RWPE2 (cell line): Measurements from ENCODE around the gene DCLRE1B.

ENCODE experiments used
- ATAC-seq: fragments of 200-7000 bp; cut with Tn5 transposase; 3 replicates; pipeline ENCODE4 v1.9.1; 2021; ENCODE audit warnings: low read depth
- DNase-seq: peaks from one replicate; pipeline ENCODE4 v3.0.0-alpha.2; 2020; ENCODE audit warnings: low spot score
- H3K27ac ChIP-seq: fragments of 450-650 bp; 2 replicates; pipeline ENCODE4 v1.5.1; 2017; ENCODE audit warnings: mild to moderate bottlenecking; ENCODE audit not compliant: poor library complexity, severe bottlenecking
- H3K27me3 ChIP-seq: fragments of 250-450 bp; sonication (Bioruptor Pico); 2 replicates; pipeline ENCODE4 v1.5.1; 2021; ENCODE audit warnings: mild to moderate bottlenecking, moderate library complexity; ENCODE audit not compliant: insufficient read depth, poor library complexity, severe bottlenecking
- H3K36me3 ChIP-seq: fragments of 250-450 bp; sonication (Bioruptor Pico); 2 replicates; pipeline ENCODE4 v1.5.1; 2020; ENCODE audit warnings: low read depth, mild to moderate bottlenecking, moderate library complexity
- H3K4me1 ChIP-seq: fragments of 250-450 bp; sonication (Bioruptor Pico); 2 replicates; pipeline ENCODE4 v1.5.1; 2021; ENCODE audit warnings: mild to moderate bottlenecking, moderate library complexity; ENCODE audit not compliant: insufficient read depth, poor library complexity, severe bottlenecking
- H3K4me3 ChIP-seq: fragments of 250-450 bp; sonication (Bioruptor Pico); 2 replicates; pipeline ENCODE4 v1.5.1; 2021; ENCODE audit warnings: mild to moderate bottlenecking, moderate library complexity; ENCODE audit not compliant: severe bottlenecking
- H3K9me3 ChIP-seq: fragments of 250-450 bp; sonication (Bioruptor Pico); 2 replicates; pipeline ENCODE4 v1.5.1; 2021; ENCODE audit warnings: mild to moderate bottlenecking, moderate library complexity; ENCODE audit not compliant: severe bottlenecking
- TF ChIP-seq, protein P1 (sequence below): fragments of 450-650 bp; IDR thresholded peaks from one replicate; pipeline ENCODE4 v1.5.1; 2017; ENCODE audit warnings: mild to moderate bottlenecking, moderate library complexity; ENCODE audit not compliant: poor library complexity, severe bottlenecking

DCLRE1B gene

GRCh38 chr1:113943028-113943811, 38.1 kb downstream of the DCLRE1B start:
- no peak overlapping the region for H3K4me3 ChIP-seq
- H3K27ac ChIP-seq = no peak overlapping the region
- ATAC-seq = no peak
- H3K36me3 ChIP-seq = peaks cover 43% of the 10 kb centered on the region
- TF ChIP-seq, protein P1, sequence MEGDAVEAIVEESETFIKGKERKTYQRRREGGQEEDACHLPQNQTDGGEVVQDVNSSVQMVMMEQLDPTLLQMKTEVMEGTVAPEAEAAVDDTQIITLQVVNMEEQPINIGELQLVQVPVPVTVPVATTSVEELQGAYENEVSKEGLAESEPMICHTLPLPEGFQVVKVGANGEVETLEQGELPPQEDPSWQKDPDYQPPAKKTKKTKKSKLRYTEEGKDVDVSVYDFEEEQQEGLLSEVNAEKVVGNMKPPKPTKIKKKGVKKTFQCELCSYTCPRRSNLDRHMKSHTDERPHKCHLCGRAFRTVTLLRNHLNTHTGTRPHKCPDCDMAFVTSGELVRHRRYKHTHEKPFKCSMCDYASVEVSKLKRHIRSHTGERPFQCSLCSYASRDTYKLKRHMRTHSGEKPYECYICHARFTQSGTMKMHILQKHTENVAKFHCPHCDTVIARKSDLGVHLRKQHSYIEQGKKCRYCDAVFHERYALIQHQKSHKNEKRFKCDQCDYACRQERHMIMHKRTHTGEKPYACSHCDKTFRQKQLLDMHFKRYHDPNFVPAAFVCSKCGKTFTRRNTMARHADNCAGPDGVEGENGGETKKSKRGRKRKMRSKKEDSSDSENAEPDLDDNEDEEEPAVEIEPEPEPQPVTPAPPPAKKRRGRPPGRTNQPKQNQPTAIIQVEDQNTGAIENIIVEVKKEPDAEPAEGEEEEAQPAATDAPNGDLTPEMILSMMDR = no peak
- DNase-seq = no peak
- no peaks in the 10 kb centered on the region for H3K4me1 ChIP-seq
- H3K27me3 ChIP-seq = no peaks in the 10 kb centered on the region
- peaks cover 3% of the 10 kb centered on the region for H3K9me3 ChIP-seq

DNA sequence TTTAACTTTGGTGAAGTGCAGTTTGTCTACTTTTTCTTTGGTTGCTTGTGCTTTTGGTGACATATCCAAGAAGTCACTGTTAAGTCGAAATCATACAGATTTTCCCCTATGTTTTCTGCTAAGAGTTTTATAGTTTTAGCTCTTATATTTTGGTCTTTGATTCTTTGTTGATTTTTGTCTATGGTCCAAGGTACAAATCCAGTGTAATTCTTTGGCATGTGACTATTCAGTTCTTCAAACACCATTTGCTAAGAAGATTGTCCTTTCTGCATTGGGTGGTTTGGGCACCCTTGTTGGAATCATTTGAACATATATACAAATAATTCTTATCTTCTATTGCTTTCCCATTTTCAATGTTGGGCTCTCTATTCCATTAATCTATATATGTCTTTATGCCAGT, 40.2 kb downstream of the DCLRE1B start:
- ATAC-seq = no peak
- peaks cover 40% of the 10 kb centered on the region for H3K36me3 ChIP-seq
- TF ChIP-seq, protein P1 = no peak

DNA sequence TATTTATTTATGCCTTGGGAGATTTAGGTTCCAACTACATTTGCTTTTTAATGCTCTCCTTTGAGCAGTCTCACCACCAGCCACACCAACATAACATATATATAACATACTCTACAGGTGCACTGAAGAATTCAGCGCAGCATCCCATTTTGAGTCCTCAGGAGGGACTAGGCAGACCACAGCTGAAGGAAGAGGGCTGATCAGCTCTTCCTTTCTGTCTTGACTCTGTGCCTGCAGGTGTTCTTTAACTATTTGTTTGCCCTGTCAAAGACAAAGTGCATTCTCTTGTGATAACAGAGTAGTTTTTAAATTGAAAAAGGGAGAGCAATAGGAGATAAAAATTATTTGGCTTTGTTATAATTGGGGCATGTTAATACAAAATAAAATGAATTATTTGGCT, 41.0 kb downstream of the DCLRE1B start:
- DNase-seq (no peak), ATAC-seq (no peak)
- Histone ChIP-seq H3K4me1 (no peaks in the 10 kb centered on the region), H3K27ac (no peak overlapping the region), H3K27me3 (no peaks in the 10 kb centered on the region), H3K4me3 (no peak overlapping the region), H3K9me3 (peaks cover 3% of the 10 kb centered on the region), H3K36me3 (peaks cover 32% of the 10 kb centered on the region)
- TF ChIP-seq, protein P1 = no peak

More for the DNA sequence above, 40.2 kb downstream of the DCLRE1B start:
- H3K9me3 ChIP-seq = peaks cover 3% of the 10 kb centered on the region
- H3K4me1 ChIP-seq = no peaks in the 10 kb centered on the region
- DNase-seq = no peak
- H3K27ac ChIP-seq = no peak overlapping the region
- H3K4me3 ChIP-seq = no peak overlapping the region
- H3K27me3 ChIP-seq = no peaks in the 10 kb centered on the region

DNA sequence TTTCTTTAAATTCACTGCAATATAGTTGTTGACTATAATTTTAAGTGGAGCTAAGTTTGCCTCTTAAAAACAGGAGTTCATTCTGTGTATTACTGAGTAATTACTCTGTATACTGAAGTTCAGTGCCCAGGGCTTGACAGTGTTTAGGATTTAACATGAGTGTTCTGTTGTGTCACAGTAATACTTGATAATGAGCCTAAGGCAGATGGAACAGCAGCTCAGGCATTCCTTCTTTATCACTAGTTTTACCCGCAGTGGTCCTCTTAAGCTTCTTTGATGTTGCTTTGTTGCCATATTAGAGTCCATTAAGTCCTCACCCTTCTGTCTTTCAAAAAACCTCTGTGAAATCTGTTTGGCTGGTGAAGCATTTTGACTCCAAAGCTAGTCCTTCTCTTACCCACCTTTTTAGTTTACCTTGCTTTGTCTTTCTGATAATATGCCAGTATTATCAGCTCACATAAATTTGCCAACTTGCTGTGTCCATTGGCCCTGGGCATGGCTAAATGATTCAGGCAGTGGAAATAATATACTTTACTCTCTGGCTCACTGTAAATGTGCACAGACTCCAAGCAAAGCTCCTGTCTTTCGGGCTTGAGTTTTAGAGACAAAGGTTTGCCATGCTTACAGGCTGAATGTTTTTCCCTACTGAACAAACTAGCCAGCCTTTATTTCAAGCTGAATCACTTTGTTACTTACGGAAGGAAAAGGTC, 41.7 kb downstream of the DCLRE1B start:
- H3K4me3 ChIP-seq = no peak overlapping the region
- ATAC-seq (no peak), DNase-seq (no peak)
- no peaks in the 10 kb centered on the region for H3K4me1 ChIP-seq
- no peaks in the 10 kb centered on the region for H3K27me3 ChIP-seq
- H3K36me3 ChIP-seq = peaks cover 25% of the 10 kb centered on the region
- TF ChIP-seq, protein P1 = no peak
- H3K27ac ChIP-seq = no peak overlapping the region
- H3K9me3 ChIP-seq = peaks cover 3% of the 10 kb centered on the region
